CD4-positive, alpha-beta T cell (primary cell): ENCODE measurements around the gene PODN. TPM values are rescaled to one million over a fixed set of nuclear protein-coding genes. Genes with fewer than 3 reads are reported as not detected.

Experiments
- ATAC-seq: fragments of 200-7000 bp; cut with Tn5 transposase; one replicate; pipeline ENCODE4 v1.10.0; 2022; ENCODE audit warnings: mild to moderate bottlenecking; ENCODE audit not compliant: poor library complexity
- CTCF ChIA-PET: fragments of 350-600 bp; sonication (Branson Sonifier 250); formaldehyde crosslinking; loops from one replicate; lab custom pipeline; 2021; ENCODE audit warnings: antibody characterized with exemption, inconsistent platforms; lab: Charles Lee
- POLR2A ChIA-PET: fragments of 350-600 bp; sonication (Branson Sonifier 250); formaldehyde crosslinking; loops from one replicate; lab custom pipeline; 2021; ENCODE audit warnings: antibody characterized with exemption, inconsistent platforms; lab: Charles Lee
- DNase-seq, 14 experiments: peaks; one replicate each; pipeline ENCODE4 v3.0.0-alpha.2; 2013 to 2020; ENCODE audit warnings: mixed read lengths in 2 of 14
- H3K27ac ChIP-seq, 2 donors: one replicate each; pipeline versions ENCODE4 v1.5.1 to v1.7.0; 2013; ENCODE audit warnings: low read length in 2 of 2, low read depth in 1 of 2, mild to moderate bottlenecking in 1 of 2
- H3K27me3 ChIP-seq, 2 experiments: 1 replicate in 1 of 2; 2 replicates in 1 of 2; pipeline versions ENCODE4 v1.6.1 to v1.7.0; 2013; ENCODE audit warnings: low read length in 2 of 2, control low read depth in 1 of 2, mild to moderate bottlenecking in 1 of 2, moderate library complexity in 1 of 2; ENCODE audit not compliant: insufficient read depth in 2 of 2, control insufficient read depth in 1 of 2
- H3K36me3 ChIP-seq: one replicate; pipeline ENCODE4 v1.6.1; 2013; ENCODE audit warnings: low read length, control low read depth; ENCODE audit not compliant: insufficient read depth
- H3K4me1 ChIP-seq: one replicate; pipeline ENCODE4 v1.6.1; 2013; ENCODE audit warnings: low read length, control low read depth; ENCODE audit not compliant: insufficient read depth
- H3K4me3 ChIP-seq: one replicate; pipeline ENCODE4 v1.5.1; 2013; ENCODE audit warnings: mild to moderate bottlenecking, low read length, moderate library complexity
- H3K9me3 ChIP-seq, 2 experiments: 1 replicate in 1 of 2; 2 replicates in 1 of 2; pipeline versions ENCODE4 v1.6.1 to v1.7.0; 2013; ENCODE audit warnings: low read length in 2 of 2, mild to moderate bottlenecking in 2 of 2, control low read depth in 1 of 2, moderate library complexity in 1 of 2; ENCODE audit not compliant: control insufficient read depth in 1 of 2, insufficient read depth in 1 of 2
- H3K27ac Mint-ChIP-seq: one replicate; pipeline ENCODE4 v1.8.0; 2020; ENCODE audit warnings: mixed read lengths
- H3K27me3 Mint-ChIP-seq: one replicate; pipeline ENCODE4 v1.8.0; 2021; ENCODE audit warnings: mixed read lengths
- H3K36me3 Mint-ChIP-seq: one replicate; pipeline ENCODE4 v1.8.0; 2021; ENCODE audit warnings: low read depth, mixed read lengths
- H3K4me1 Mint-ChIP-seq: one replicate; pipeline ENCODE4 v1.8.0; 2021; ENCODE audit warnings: low read depth, mixed read lengths
- H3K4me3 Mint-ChIP-seq: one replicate; pipeline ENCODE4 v1.8.0; 2020; ENCODE audit warnings: mild to moderate bottlenecking, mixed read lengths
- H3K9me3 Mint-ChIP-seq: one replicate; pipeline ENCODE4 v1.8.0; 2020; ENCODE audit warnings: mixed read lengths
- intact Hi-C, 2 experiments: fragments of 100-400 bp; cut with DNase I in 1 of 2; cut with micrococcal nuclease in 1 of 2; formaldehyde crosslinking; loops; one replicate each; pipeline versions ENCODE4 v1.15.1 to v1.9.0; 2023 to 2025; cut with DNase I, micrococcal nuclease
- total RNA-seq, 174 experiments: library from RNA in 2 of 174; stranded (reverse) in 2 of 174; gene quantifications; one replicate each; pipeline ENCODE4 v1.2.3 and lab custom pipeline; 2021 to 2026
- TF ChIP-seq, protein P1 (sequence below): fragments of 200-600 bp; IDR thresholded peaks from one replicate; pipeline ENCODE4 v1.8.0; 2022; ENCODE audit warnings: antibody characterized with exemption, mild to moderate bottlenecking

Gene PODN
- total RNA-seq, 2 experiments from 2014 or later, result not detected

DNA sequence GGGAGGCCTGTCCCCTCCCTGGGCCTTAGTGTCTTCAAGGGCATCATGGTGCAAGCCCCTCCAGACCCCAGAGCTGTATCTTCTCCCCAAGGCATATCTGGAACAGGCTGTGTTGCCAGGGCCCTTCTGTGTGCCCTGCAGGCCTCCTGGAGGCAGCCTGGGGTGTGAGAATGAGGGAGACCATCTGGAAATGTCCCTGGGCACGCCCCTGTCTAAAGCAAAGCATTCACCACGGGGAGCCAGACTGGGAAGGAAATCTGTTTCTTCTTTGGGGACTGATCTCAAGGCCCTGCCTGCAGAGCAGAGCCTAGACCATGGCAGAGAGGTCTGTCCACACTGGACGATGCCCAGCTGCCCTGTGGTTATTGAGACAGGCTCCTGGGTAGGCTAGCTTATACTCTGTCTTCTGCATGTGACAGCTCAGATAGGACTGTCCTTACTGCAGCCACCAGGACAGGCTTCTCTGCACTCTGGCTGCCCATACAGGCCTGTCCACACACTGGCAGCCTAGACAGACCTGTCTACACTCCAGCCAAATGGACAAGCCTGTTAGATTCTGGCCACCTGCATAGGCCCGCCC, 24.6 kb downstream of the PODN start:
- Histone ChIP-seq H3K9me3 (no peaks in the 10 kb centered on the region), H3K4me1 (no peaks in the 10 kb centered on the region), H3K27me3 (no peaks in the 10 kb centered on the region), H3K36me3 (no peaks in the 10 kb centered on the region), H3K4me3 (no peak overlapping the region), H3K27ac (no peak overlapping the region)
- ATAC-seq, result no peak
- no peaks in the 10 kb centered on the region for H3K4me1 Mint-ChIP-seq
- no peaks in the 10 kb centered on the region for H3K9me3 Mint-ChIP-seq
- no peak overlapping the region for H3K4me3 Mint-ChIP-seq
- H3K27ac Mint-ChIP-seq, result no peak overlapping the region
- no peaks in the 10 kb centered on the region for H3K36me3 Mint-ChIP-seq
- TF ChIP-seq, protein P1, sequence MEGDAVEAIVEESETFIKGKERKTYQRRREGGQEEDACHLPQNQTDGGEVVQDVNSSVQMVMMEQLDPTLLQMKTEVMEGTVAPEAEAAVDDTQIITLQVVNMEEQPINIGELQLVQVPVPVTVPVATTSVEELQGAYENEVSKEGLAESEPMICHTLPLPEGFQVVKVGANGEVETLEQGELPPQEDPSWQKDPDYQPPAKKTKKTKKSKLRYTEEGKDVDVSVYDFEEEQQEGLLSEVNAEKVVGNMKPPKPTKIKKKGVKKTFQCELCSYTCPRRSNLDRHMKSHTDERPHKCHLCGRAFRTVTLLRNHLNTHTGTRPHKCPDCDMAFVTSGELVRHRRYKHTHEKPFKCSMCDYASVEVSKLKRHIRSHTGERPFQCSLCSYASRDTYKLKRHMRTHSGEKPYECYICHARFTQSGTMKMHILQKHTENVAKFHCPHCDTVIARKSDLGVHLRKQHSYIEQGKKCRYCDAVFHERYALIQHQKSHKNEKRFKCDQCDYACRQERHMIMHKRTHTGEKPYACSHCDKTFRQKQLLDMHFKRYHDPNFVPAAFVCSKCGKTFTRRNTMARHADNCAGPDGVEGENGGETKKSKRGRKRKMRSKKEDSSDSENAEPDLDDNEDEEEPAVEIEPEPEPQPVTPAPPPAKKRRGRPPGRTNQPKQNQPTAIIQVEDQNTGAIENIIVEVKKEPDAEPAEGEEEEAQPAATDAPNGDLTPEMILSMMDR, result no peak
- CTCF ChIA-PET, result no interaction called here
- DNase-seq, result no peak
- intact Hi-C loops, result no loop called here
- POLR2A ChIA-PET, result no interaction called here
- no peaks in the 10 kb centered on the region for H3K27me3 Mint-ChIP-seq

DNA sequence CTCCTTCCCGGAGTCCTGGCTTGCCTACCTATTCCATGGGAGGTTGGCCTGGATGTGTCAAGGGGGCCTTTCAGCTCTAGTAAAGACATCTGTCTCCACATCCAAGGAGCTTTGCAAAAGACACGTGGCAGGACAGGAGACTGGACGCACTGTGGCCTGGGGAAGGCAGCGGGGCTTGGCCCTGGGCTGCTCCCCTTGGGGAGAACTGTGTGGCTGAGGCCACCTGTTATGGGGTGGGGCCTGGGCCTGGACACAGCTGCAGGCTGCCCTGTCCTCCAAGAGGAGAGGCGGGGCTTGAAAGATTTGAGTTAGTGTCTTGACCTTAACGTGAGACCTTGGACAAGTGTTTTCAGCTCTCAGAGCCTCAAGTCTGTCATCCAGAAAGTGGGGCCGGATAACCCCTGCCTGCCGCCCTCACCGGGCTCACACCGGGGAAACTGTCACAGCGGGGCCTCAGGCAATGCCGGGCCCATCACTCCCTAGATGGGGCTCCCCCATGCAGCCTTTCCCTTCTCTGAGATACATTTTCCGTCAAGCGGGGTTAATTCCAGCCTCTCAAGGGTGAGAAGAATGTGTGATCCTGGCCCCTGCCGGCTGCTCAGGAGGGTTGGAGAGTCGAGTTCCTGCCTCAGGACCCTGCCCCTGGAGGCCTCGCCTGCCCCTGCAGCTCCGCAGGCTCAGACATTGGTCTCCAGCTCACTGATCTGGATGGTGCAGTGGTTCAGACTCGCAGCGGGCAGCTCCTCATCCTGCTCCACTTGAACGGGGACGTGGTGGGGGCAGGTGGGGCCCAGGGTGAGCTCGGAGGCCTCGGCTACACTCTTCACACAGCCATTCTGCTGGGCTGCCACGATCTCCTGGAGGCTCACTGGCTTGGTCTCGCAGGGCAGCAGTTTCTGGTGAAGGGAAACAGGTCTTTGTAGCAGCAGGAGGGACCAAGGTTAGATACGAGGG, 25.6 kb downstream of the PODN start:
- H3K9me3 ChIP-seq, result no peaks in the 10 kb centered on the region
- Mint-ChIP-seq H3K27me3 (no peaks in the 10 kb centered on the region), H3K9me3 (no peaks in the 10 kb centered on the region), H3K27ac (no peak overlapping the region), H3K4me1 (no peaks in the 10 kb centered on the region), H3K36me3 (no peaks in the 10 kb centered on the region), H3K4me3 (no peak overlapping the region)
- H3K27ac ChIP-seq, result no peak overlapping the region
- ChIA-PET POLR2A (no interaction called here), CTCF (no interaction called here)
- TF ChIP-seq, protein P1, result no peak
- no peaks in the 10 kb centered on the region for H3K36me3 ChIP-seq
- DNase-seq (no peak), ATAC-seq (no peak)
- intact Hi-C loops, result no loop called here
- no peaks in the 10 kb centered on the region for H3K4me1 ChIP-seq
- H3K4me3 ChIP-seq, result no peak overlapping the region
- no peaks in the 10 kb centered on the region for H3K27me3 ChIP-seq

DNA sequence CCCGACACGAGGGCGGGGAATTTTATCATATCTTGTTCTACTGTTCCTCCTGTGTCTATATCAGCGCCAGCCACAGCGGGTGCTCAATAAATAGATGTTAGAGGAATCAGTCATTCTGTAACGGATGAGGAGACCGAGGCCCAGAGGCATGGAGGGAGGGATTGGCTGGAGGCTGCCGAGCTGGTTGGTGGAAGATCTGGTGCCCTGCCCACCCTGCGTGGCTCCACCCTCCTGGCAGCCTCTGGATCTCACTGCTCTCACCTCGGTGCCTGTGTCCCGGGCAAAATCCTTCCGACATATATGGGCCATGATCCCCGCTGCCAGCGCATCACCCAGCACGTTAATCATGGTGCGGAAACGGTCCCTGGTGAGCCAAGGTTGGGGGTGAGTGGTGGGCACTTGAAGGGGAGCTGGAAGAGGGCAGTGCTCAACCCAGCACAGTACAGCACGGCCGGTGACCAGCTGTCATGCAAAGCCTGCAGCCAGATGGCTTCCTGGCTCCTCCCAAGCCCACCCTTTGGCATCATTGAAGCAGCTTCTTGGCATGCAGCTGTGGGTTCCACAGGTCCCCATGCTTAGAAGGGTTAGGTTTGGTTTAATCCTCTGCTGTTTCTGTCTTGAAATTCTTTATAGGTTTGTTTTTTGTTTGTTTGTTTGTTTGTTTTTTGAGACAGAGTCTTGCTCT, 26.7 kb downstream of the PODN start:
- Histone ChIP-seq H3K27me3 (no peaks in the 10 kb centered on the region), H3K27ac (no peak overlapping the region), H3K36me3 (no peaks in the 10 kb centered on the region), H3K9me3 (no peaks in the 10 kb centered on the region), H3K4me3 (no peak overlapping the region), H3K4me1 (no peaks in the 10 kb centered on the region)
- H3K4me1 Mint-ChIP-seq, result no peaks in the 10 kb centered on the region
- no peak for DNase-seq
- no peak for ATAC-seq
- ChIA-PET CTCF (no interaction called here), POLR2A (no interaction called here)
- H3K9me3 Mint-ChIP-seq, result no peaks in the 10 kb centered on the region
- TF ChIP-seq, protein P1, result no peak
- no peaks in the 10 kb centered on the region for H3K36me3 Mint-ChIP-seq
- H3K4me3 Mint-ChIP-seq, result no peak overlapping the region
- no peak overlapping the region for H3K27ac Mint-ChIP-seq
- intact Hi-C loops, result no loop called here
- no peaks in the 10 kb centered on the region for H3K27me3 Mint-ChIP-seq
